Hepatocyte (in vitro differentiated cells): ENCODE measurements around the gene PELI3. TPM values are rescaled to one million over a fixed set of nuclear protein-coding genes. Genes with fewer than 3 reads are reported as not detected.

Source experiments
- DNase-seq: peaks from one replicate; pipeline ENCODE4 v3.0.0-alpha.2; 2016; ENCODE audit warnings: low spot score
- H2AFZ ChIP-seq: fragments of 200-600 bp; sonication (generic); 2 replicates; pipeline ENCODE4 v1.6.0; 2016; ENCODE audit warnings: antibody characterized with exemption, mild to moderate bottlenecking
- H3K27ac ChIP-seq: fragments of 200-600 bp; sonication (generic); 2 replicates; pipeline ENCODE4 v1.5.1; 2016; ENCODE audit warnings: mild to moderate bottlenecking
- H3K27me3 ChIP-seq: fragments of 200-600 bp; sonication (generic); 2 replicates; pipeline ENCODE4 v1.6.1; 2016
- H3K36me3 ChIP-seq: fragments of 200-600 bp; sonication (generic); replicated peaks from 2 replicates; pipeline ENCODE4 v1.5.1; 2016; ENCODE audit warnings: low read depth; ENCODE audit not compliant: insufficient read depth
- H3K4me1 ChIP-seq: fragments of 200-600 bp; sonication (generic); 2 replicates; pipeline ENCODE4 v1.5.1; 2016; ENCODE audit warnings: mild to moderate bottlenecking, moderate library complexity; ENCODE audit not compliant: insufficient read depth
- H3K4me2 ChIP-seq: fragments of 200-600 bp; sonication (generic); 2 replicates; pipeline ENCODE4 v1.6.0; 2016
- H3K4me3 ChIP-seq: fragments of 200-600 bp; sonication (generic); 2 replicates; pipeline ENCODE4 v1.5.1; 2016; ENCODE audit warnings: mild to moderate bottlenecking
- H3K79me2 ChIP-seq: fragments of 200-600 bp; sonication (generic); 2 replicates; pipeline ENCODE4 v1.6.0; 2017; ENCODE audit warnings: mild to moderate bottlenecking
- H3K9me2 ChIP-seq: fragments of 200-600 bp; sonication (generic); replicated peaks from 2 replicates; pipeline ENCODE4 v1.6.0; 2017; ENCODE audit warnings: mild to moderate bottlenecking; ENCODE audit not compliant: insufficient read depth
- H3K9me3 ChIP-seq: fragments of 200-600 bp; sonication (generic); 2 replicates; pipeline ENCODE4 v1.5.1; 2016; ENCODE audit warnings: low read depth, mild to moderate bottlenecking
- H4K20me1 ChIP-seq: fragments of 200-600 bp; sonication (generic); 2 replicates; pipeline ENCODE4 v1.6.0; 2016; ENCODE audit warnings: mild to moderate bottlenecking; ENCODE audit not compliant: insufficient read depth, poor library complexity, severe bottlenecking
- CTCF ChIP-seq: fragments of 200-600 bp; sonication (generic); IDR thresholded peaks from 2 replicates; pipeline ENCODE4 v1.5.1; 2016; ENCODE audit warnings: antibody characterized with exemption, mild to moderate bottlenecking; ENCODE audit not compliant: poor library complexity
- EZH2 ChIP-seq: fragments of 200-600 bp; sonication (generic); IDR thresholded peaks from 2 replicates; pipeline ENCODE4 v1.6.1; 2016; ENCODE audit warnings: antibody characterized with exemption, mild to moderate bottlenecking, borderline replicate concordance
- EZH2phosphoT487 ChIP-seq: fragments of 200-600 bp; sonication (generic); IDR thresholded peaks from one replicate; pipeline ENCODE4 v1.6.1; 2018; ENCODE audit warnings: antibody characterized with exemption, mild to moderate bottlenecking, low read depth, moderate library complexity; ENCODE audit not compliant: unreplicated experiment, severe bottlenecking
- WGBS: methylation state at CpG from one replicate; pipeline ENCODE4 v1.1.6; 2016; ENCODE audit warnings: low lambda C conversion rate; ENCODE audit errors: missing lambda C conversion rate; 5-methylcytosine and 5-hydroxymethylcytosine counted together
- polyA plus RNA-seq: library from polyadenylated mRNA; unstranded; fragments of >200 nt; fragmentation: Nextera tagmentation; extraction: Ambion mirVana; gene quantifications from 2 replicates; pipeline ENCODE4 v1.2.1, GENCODE V29; 2016
- total RNA-seq: library from RNA; depleted of rRNA; stranded (reverse); fragments of >200 nt; gene quantifications from 2 replicates; pipeline ENCODE4 v1.2.3, GENCODE V29; 2014

The PELI3 gene
- total and polyA plus RNA-seq, 2 experiments from 2014 or later, result 6.7 to 10.9 TPM

GRCh38 chr11:66495401-66495854, 28.7 kb downstream of the PELI3 start:
- Histone ChIP-seq H3K79me2 (no peaks in the 10 kb centered on the region), H3K4me1 (no peaks in the 10 kb centered on the region), H2AFZ (no peak overlapping the region), H3K4me2 (no peak overlapping the region), H3K27ac (no peak overlapping the region), H3K36me3 (no peaks in the 10 kb centered on the region), H3K9me2 (no peaks in the 10 kb centered on the region), H3K4me3 (no peak overlapping the region), H4K20me1 (no peaks in the 10 kb centered on the region), H3K9me3 (no peaks in the 10 kb centered on the region), H3K27me3 (no peaks in the 10 kb centered on the region)
- TF ChIP-seq CTCF, result no peak
- WGBS, result 95% methylated on average over 17 of the region's 17 CpGs
- DNase-seq, result no peak

GRCh38 chr11:66497206-66497605, 30.5 kb downstream of the PELI3 start:
- Histone ChIP-seq H3K4me3 (no peak overlapping the region), H3K36me3 (no peaks in the 10 kb centered on the region), H2AFZ (no peak overlapping the region), H3K27me3 (no peaks in the 10 kb centered on the region), H3K9me2 (no peaks in the 10 kb centered on the region), H3K9me3 (no peaks in the 10 kb centered on the region), H3K79me2 (no peaks in the 10 kb centered on the region), H4K20me1 (no peaks in the 10 kb centered on the region), H3K4me1 (no peaks in the 10 kb centered on the region), H3K27ac (no peak overlapping the region), H3K4me2 (no peak overlapping the region)
- no peak for DNase-seq
- 98% methylated on average over 16 of the region's 16 CpGs for WGBS
- TF ChIP-seq CTCF, result no peak
- no peak for TF ChIP-seq EZH2phosphoT487
- TF ChIP-seq EZH2, result no peak

DNA sequence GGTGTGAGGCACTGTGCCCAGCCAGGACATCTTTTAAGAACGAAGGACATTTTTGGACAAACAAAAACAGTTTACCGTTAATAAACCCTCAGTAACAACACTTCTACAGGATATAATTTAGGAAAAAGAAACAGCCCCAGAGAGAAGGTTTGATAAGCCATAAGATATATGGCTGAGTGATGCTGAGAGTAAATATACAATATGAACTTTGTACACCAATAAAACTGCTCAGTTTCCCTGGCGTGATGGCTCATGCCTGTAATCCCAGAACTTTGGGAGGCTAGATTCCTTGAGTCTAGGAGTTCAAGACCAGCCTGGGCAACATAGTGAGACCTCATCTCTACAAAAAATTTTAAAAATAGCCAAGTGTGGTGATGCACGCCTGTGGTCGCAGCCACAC, 31.8 kb downstream of the PELI3 start:
- Histone ChIP-seq H2AFZ (no peak overlapping the region), H3K4me3 (no peak overlapping the region), H3K27me3 (no peaks in the 10 kb centered on the region), H3K4me1 (no peaks in the 10 kb centered on the region), H3K79me2 (no peaks in the 10 kb centered on the region), H3K36me3 (no peaks in the 10 kb centered on the region), H3K27ac (no peak overlapping the region), H3K9me3 (no peaks in the 10 kb centered on the region), H4K20me1 (no peaks in the 10 kb centered on the region), H3K4me2 (no peak overlapping the region), H3K9me2 (no peaks in the 10 kb centered on the region)
- TF ChIP-seq EZH2phosphoT487 (no peak), EZH2 (no peak), CTCF (no peak)
- no peak for DNase-seq
- 82% methylated on average over 5 of the region's 5 CpGs for WGBS

GRCh38 chr11:66505276-66505816, 38.6 kb downstream of the PELI3 start:
- no peaks in the 10 kb centered on the region for H3K9me2 ChIP-seq
- no peak overlapping the region for H2AFZ ChIP-seq
- 100% methylated on average over 1 of the region's 1 CpG for WGBS
- DNase-seq, result no peak
- H3K36me3 ChIP-seq, result no peaks in the 10 kb centered on the region
- no peaks in the 10 kb centered on the region for H3K9me3 ChIP-seq
- no peaks in the 10 kb centered on the region for H3K27me3 ChIP-seq
- no peak overlapping the region for H3K4me3 ChIP-seq
- H4K20me1 ChIP-seq, result no peaks in the 10 kb centered on the region
- H3K79me2 ChIP-seq, result no peaks in the 10 kb centered on the region
- TF ChIP-seq CTCF (no peak), EZH2 (no peak), EZH2phosphoT487 (no peak)
- no peaks in the 10 kb centered on the region for H3K4me1 ChIP-seq
- H3K27ac ChIP-seq, result no peak overlapping the region
- no peak overlapping the region for H3K4me2 ChIP-seq
